GM23248 (cell line): ENCODE results near the gene CAPNS2. TPM values are rescaled to one million over a fixed set of nuclear protein-coding genes. Genes with fewer than 3 reads are reported as not detected.
A peak's percentile ranks its signal among the peaks of the same experiment; 100 is the strongest.

Experiments
- DNase-seq: peaks from one replicate; pipeline ENCODE4 v3.0.0-alpha.2; 2015
- H2AFZ ChIP-seq: fragments of 200-600 bp; sonication (generic); 2 replicates; pipeline ENCODE4 v1.6.1; 2016; ENCODE audit warnings: antibody characterized with exemption
- H3F3A ChIP-seq: fragments of 200-600 bp; sonication (generic); 2 replicates; pipeline ENCODE4 v1.6.1; 2016; ENCODE audit warnings: mild to moderate bottlenecking, antibody characterized with exemption, mixed run types; ENCODE audit not compliant: insufficient read depth
- H3K27ac ChIP-seq: fragments of 200-600 bp; sonication (generic); 2 replicates; pipeline ENCODE4 v1.5.1; 2016; ENCODE audit warnings: mild to moderate bottlenecking
- H3K27me3 ChIP-seq: fragments of 200-600 bp; sonication (generic); replicated peaks from 2 replicates; pipeline ENCODE4 v1.6.1; 2016; ENCODE audit warnings: mild to moderate bottlenecking; ENCODE audit not compliant: insufficient read depth
- H3K36me3 ChIP-seq: fragments of 200-600 bp; sonication (generic); 2 replicates; pipeline ENCODE4 v1.6.1; 2016; ENCODE audit warnings: low read depth, mild to moderate bottlenecking
- H3K4me1 ChIP-seq: fragments of 200-600 bp; sonication (generic); 2 replicates; pipeline ENCODE4 v1.6.1; 2016; ENCODE audit warnings: mild to moderate bottlenecking; ENCODE audit not compliant: insufficient read depth
- H3K4me2 ChIP-seq: fragments of 200-600 bp; sonication (generic); one replicate; pipeline ENCODE4 v1.6.1; 2016; ENCODE audit warnings: mild to moderate bottlenecking; ENCODE audit not compliant: unreplicated experiment
- H3K4me3 ChIP-seq: fragments of 200-600 bp; sonication (generic); 2 replicates; pipeline ENCODE4 v1.5.1; 2016; ENCODE audit warnings: mild to moderate bottlenecking
- H3K79me2 ChIP-seq: fragments of 200-600 bp; sonication (generic); 2 replicates; pipeline ENCODE4 v1.6.1; 2016; ENCODE audit warnings: mild to moderate bottlenecking; ENCODE audit not compliant: insufficient read depth
- H3K9ac ChIP-seq: fragments of 200-600 bp; sonication (generic); 2 replicates; pipeline ENCODE4 v1.6.1; 2016; ENCODE audit warnings: mild to moderate bottlenecking
- H3K9me2 ChIP-seq: fragments of 200-600 bp; sonication (generic); 2 replicates; pipeline ENCODE4 v1.6.1; 2016; ENCODE audit warnings: mixed run types, mild to moderate bottlenecking, moderate library complexity; ENCODE audit not compliant: insufficient read depth
- H3K9me3 ChIP-seq: fragments of 200-600 bp; sonication (generic); one replicate; pipeline ENCODE4 v1.6.1; 2017; ENCODE audit warnings: low read depth
- H4K20me1 ChIP-seq: fragments of 200-600 bp; sonication (generic); 2 replicates; pipeline ENCODE4 v1.6.0; 2016; ENCODE audit not compliant: insufficient read depth
- EZH2 ChIP-seq: fragments of 200-600 bp; sonication (generic); IDR thresholded peaks from 2 replicates; pipeline ENCODE4 v1.6.1; 2018; ENCODE audit warnings: antibody characterized with exemption, mild to moderate bottlenecking; ENCODE audit not compliant: insufficient read depth, poor library complexity, severe bottlenecking
- EZH2phosphoT487 ChIP-seq: fragments of 200-600 bp; sonication (generic); IDR thresholded peaks from 2 replicates; pipeline ENCODE4 v1.6.1; 2018; ENCODE audit warnings: antibody characterized with exemption, moderate library complexity, mild to moderate bottlenecking, low read depth; ENCODE audit not compliant: insufficient read depth
- WGBS, 2 experiments: methylation state at CpG; one replicate each; pipeline ENCODE4 v1.1.6; 2015 to 2017; ENCODE audit warnings: low lambda C conversion rate in 2 of 2, low coverage in 1 of 2; ENCODE audit errors: missing lambda C conversion rate in 2 of 2; 5-methylcytosine and 5-hydroxymethylcytosine counted together
- in situ Hi-C: fragments of 300-500 bp; cut with MboI; formaldehyde crosslinking; loops from 2 replicates; pipeline ENCODE4 v1.15.0; 2020
- polyA plus RNA-seq: library from polyadenylated mRNA; unstranded; fragments of >200 nt; fragmentation: Nextera tagmentation; extraction: Ambion mirVana; gene quantifications from 2 replicates; pipeline ENCODE4 v1.2.1, GENCODE V29; 2016
- total RNA-seq: library from RNA; depleted of rRNA; stranded (reverse); fragments of >200 nt; shearing (Covaris generic); gene quantifications from 2 replicates; pipeline ENCODE4 v1.2.3, GENCODE V29; 2014

The CAPNS2 gene
- total and polyA plus RNA-seq, 2 experiments from 2014 or later: not detected

DNA sequence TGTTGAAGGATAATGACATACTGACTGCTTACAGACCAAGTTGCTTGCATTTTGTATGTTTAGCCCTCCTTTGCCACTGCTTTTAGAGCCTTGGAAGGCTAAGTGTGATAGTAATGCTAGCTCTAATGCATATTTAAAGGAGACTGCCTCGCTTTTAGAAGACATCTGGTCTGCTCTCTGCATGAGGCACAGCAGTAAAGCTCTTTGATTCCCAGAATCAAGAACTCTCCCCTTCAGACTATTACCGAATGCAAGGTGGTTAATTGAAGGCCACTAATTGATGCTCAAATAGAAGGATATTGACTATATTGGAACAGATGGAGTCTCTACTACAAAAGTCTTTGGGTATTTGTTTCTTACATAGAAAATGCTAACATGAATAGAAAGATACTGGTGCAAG lies 19.1 kb downstream of the CAPNS2 start:
- in situ Hi-C loops: no loop called here
- TF ChIP-seq EZH2 (no peak), EZH2phosphoT487 (no peak)
- no peaks in the 10 kb centered on the region for H3K4me1 ChIP-seq
- H3K79me2 ChIP-seq: no peaks in the 10 kb centered on the region
- no peaks in the 10 kb centered on the region for H3K9me3 ChIP-seq
- peaks cover 15% of the 10 kb centered on the region; the same call in 1 of the 2 replicates for H3K36me3 ChIP-seq
- DNase-seq: no peak
- no peaks in the 10 kb centered on the region for H4K20me1 ChIP-seq
- no peak overlapping the region for H3K4me2 ChIP-seq
- no peaks in the 10 kb centered on the region for H3F3A ChIP-seq
- H3K27ac ChIP-seq: no peak overlapping the region
- H2AFZ ChIP-seq: no peak overlapping the region
- 98 to 100% methylated on average over 2 of the region's 2 CpGs for WGBS, 2 experiments
- H3K9me2 ChIP-seq: no peaks in the 10 kb centered on the region; the same call in 1 of the 2 replicates
- H3K4me3 ChIP-seq: no peak overlapping the region
- H3K27me3 ChIP-seq: no peaks in the 10 kb centered on the region
- H3K9ac ChIP-seq: no peak overlapping the region

DNA sequence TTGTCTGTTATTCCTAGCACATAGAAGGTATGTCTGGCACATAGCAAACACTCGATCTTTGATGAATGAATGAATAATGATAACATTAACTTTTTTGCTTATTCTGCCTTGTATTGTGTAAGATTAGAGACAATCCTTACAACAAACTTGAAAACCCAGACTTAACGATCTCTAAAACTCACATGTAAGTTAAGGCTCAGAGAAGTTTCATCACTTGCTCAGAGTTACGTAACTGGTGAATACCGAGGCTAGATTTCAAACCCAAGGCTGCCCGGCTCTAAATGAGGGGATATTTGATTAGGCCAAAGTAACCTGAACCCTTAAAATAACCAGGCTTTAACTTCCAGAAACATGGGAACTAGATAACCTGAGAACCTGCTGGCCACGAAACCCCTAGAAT lies 22.3 kb downstream of the CAPNS2 start:
- H3K4me2 ChIP-seq: no peak overlapping the region
- no peaks in the 10 kb centered on the region for H3K9me2 ChIP-seq
- no peaks in the 10 kb centered on the region for H4K20me1 ChIP-seq
- no peaks in the 10 kb centered on the region for H3K36me3 ChIP-seq
- H3F3A ChIP-seq: no peaks in the 10 kb centered on the region
- DNase-seq: no peak
- WGBS, 2 experiments: 78 to 84% methylated on average over 6 of the region's 6 CpGs
- TF ChIP-seq EZH2 (no peak), EZH2phosphoT487 (no peak)
- H2AFZ ChIP-seq: no peak overlapping the region
- H3K9ac ChIP-seq: no peak overlapping the region
- H3K79me2 ChIP-seq: no peaks in the 10 kb centered on the region
- no peak overlapping the region for H3K4me3 ChIP-seq
- no peaks in the 10 kb centered on the region for H3K4me1 ChIP-seq
- H3K27me3 ChIP-seq: peaks cover 3% of the 10 kb centered on the region; the same call in 1 of the 2 replicates
- H3K9me3 ChIP-seq: no peaks in the 10 kb centered on the region
- no peak overlapping the region for H3K27ac ChIP-seq
- in situ Hi-C loops: no loop called here

DNA sequence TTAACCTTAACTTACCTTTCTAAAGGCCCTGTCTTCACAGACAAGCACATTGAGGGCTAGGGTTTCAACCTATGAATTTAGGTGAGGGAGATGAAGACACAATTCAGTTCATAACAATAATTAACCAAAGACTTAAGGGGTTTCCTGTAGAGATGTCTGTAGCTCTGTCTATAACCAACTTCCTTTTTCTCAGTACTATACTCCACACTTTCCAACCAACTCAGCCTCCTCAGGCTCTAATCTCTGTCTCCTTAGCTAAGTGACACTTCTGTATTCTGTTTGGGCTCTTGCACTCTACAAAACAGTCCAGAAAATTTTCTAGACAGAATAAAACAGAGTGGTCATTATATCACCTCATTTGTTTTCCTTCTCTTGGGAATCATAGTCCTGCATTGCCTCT lies 25.8 kb downstream of the CAPNS2 start:
- no peaks in the 10 kb centered on the region for H3K9me2 ChIP-seq
- no peak overlapping the region for H3K27ac ChIP-seq
- no peaks in the 10 kb centered on the region for H3K79me2 ChIP-seq
- no peaks in the 10 kb centered on the region for H3K36me3 ChIP-seq
- H3K27me3 ChIP-seq: peaks cover 13% of the 10 kb centered on the region
- no peaks in the 10 kb centered on the region for H3K9me3 ChIP-seq
- DNase-seq: no peak
- no peaks in the 10 kb centered on the region for H4K20me1 ChIP-seq
- H3K4me3 ChIP-seq: no peak overlapping the region
- no peaks in the 10 kb centered on the region for H3K4me1 ChIP-seq
- no peak overlapping the region for H3K4me2 ChIP-seq
- no peak overlapping the region for H3K9ac ChIP-seq
- TF ChIP-seq EZH2phosphoT487: no peak
- no peak for TF ChIP-seq EZH2
- in situ Hi-C loops: no loop called here
- H3F3A ChIP-seq: no peaks in the 10 kb centered on the region
- no peak overlapping the region for H2AFZ ChIP-seq

DNA sequence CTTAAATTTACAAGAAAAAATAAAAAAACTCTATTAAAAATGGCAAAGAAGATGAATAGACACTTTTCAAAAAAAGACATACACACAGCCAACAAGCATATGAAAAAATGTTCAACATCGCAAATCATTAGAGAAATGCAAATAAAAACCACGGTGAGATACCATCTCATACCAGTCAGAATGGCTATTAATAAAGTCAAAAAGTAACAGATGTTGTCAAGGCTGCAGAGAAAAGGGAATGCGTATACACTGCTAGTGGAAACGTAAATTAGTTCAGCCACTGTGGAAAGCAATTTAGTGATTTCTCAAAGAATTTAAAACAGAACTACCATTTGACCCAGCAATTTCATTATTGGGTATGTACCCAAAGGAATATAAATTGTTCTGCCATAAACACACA lies 31.4 kb downstream of the CAPNS2 start:
- Histone ChIP-seq H3K4me1 (no peaks in the 10 kb centered on the region), H3K79me2 (no peaks in the 10 kb centered on the region), H3K9me2 (no peaks in the 10 kb centered on the region), H2AFZ (no peak overlapping the region), H3K9me3 (no peaks in the 10 kb centered on the region), H3F3A (no peaks in the 10 kb centered on the region), H3K27me3 (peaks cover 13% of the 10 kb centered on the region), H3K36me3 (no peaks in the 10 kb centered on the region), H4K20me1 (no peaks in the 10 kb centered on the region), H3K27ac (no peak overlapping the region), H3K4me2 (no peak overlapping the region), H3K4me3 (no peak overlapping the region), H3K9ac (no peak overlapping the region)
- no peak for TF ChIP-seq EZH2phosphoT487
- TF ChIP-seq EZH2: no peak
- WGBS, 2 experiments: 62 to 67% methylated on average over 4 of the region's 4 CpGs
- no peak for DNase-seq
- in situ Hi-C loops: no loop called here

DNA sequence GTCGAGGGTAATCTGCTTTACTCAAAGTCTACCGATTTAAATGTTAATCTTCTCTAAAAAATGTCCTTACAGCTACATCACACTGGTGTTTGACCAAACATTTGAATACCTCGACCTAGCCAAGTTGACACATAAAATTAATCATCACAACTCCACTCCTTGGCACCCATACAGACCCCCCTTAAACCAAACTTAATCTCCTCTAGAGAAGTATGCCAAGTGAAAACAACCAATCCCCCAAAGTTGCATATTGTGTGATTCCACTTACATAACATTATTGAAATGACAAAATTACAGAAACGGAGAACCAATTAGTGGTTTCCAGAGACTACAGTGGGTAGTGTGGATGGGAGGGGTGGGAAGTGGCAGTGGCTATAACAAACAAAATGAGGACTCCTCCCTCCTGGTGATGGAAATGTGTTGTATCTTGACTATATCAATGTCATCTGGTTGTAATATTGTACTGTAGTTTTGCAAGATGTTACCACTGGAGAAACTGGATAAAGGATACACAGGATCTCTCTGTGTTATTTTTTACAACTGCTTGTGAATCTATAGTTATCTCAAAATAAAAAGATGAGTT lies 39.4 kb downstream of the CAPNS2 start:
- WGBS, 2 experiments: 2% methylated on average over 4 of the region's 4 CpGs
- Histone ChIP-seq H3K4me2 (no peak overlapping the region), H3K9me2 (no peaks in the 10 kb centered on the region), H3K27ac (no peak overlapping the region), H3K4me3 (no peak overlapping the region), H3K27me3 (no peaks in the 10 kb centered on the region), H3K4me1 (no peaks in the 10 kb centered on the region), H3K9ac (no peak overlapping the region), H3K36me3 (no peaks in the 10 kb centered on the region), H4K20me1 (no peaks in the 10 kb centered on the region), H3K9me3 (no peaks in the 10 kb centered on the region), H2AFZ (no peak overlapping the region), H3F3A (no peaks in the 10 kb centered on the region), H3K79me2 (no peaks in the 10 kb centered on the region)
- in situ Hi-C loops: no loop called here
- DNase-seq: peak; percentile 26
- TF ChIP-seq EZH2phosphoT487: no peak
- no peak for TF ChIP-seq EZH2
